Esophagus squamous epithelium (tissue), 4 donors: Measurements from ENCODE around the gene CD86.

Experiments
- POLR2A ChIP-seq, 4 donors: fragments of 450-650 bp; IDR thresholded peaks; one replicate each; pipeline ENCODE4 v1.6.1; 2017; ENCODE audit warnings: antibody characterized with exemption in 4 of 4, mild to moderate bottlenecking in 4 of 4, moderate library complexity in 3 of 4
- TF ChIP-seq, protein P1 (sequence below), 6 experiments: fragments of 450-650 bp in 4 of 6; fragments of 200-600 bp in 2 of 6; sonication (generic) in 2 of 6; IDR thresholded peaks; one replicate each; pipeline ENCODE4 v1.5.1; 2016 to 2019; ENCODE audit warnings: antibody characterized with exemption in 6 of 6, mild to moderate bottlenecking in 4 of 6, moderate library complexity in 4 of 6

DNA sequence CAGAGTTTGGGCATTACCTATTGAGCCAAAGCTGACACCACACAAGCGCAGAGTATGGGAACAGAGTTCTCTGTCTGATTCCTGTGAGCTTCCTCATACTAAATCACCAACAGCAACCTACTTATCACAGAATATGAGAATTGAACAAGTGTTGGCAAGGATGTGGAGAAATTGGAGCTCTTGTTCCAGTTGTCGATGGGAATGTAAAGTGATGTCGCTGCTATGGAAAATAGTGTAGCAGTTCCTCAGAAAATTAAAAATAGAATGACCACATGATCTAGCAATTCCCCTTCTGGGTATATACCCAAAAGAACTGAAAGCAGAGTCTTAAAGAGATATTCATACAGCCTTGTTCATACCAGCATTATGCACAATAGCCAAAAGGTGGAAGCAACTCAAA is 33.4 kb downstream of the CD86 start:
- TF ChIP-seq, protein P1, sequence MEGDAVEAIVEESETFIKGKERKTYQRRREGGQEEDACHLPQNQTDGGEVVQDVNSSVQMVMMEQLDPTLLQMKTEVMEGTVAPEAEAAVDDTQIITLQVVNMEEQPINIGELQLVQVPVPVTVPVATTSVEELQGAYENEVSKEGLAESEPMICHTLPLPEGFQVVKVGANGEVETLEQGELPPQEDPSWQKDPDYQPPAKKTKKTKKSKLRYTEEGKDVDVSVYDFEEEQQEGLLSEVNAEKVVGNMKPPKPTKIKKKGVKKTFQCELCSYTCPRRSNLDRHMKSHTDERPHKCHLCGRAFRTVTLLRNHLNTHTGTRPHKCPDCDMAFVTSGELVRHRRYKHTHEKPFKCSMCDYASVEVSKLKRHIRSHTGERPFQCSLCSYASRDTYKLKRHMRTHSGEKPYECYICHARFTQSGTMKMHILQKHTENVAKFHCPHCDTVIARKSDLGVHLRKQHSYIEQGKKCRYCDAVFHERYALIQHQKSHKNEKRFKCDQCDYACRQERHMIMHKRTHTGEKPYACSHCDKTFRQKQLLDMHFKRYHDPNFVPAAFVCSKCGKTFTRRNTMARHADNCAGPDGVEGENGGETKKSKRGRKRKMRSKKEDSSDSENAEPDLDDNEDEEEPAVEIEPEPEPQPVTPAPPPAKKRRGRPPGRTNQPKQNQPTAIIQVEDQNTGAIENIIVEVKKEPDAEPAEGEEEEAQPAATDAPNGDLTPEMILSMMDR (IDR thresholded peaks at IDR 0.05) = no peak
- TF ChIP-seq POLR2A (IDR thresholded peaks at IDR 0.05) = no peak
